Measurements from ENCODE around the gene TGFBRAP1.
A peak's percentile ranks its signal among the peaks of the same experiment; 100 is the strongest.
"Not testable (repeated sequence)": the region's sequence is repeated elsewhere in the genome, so short reads cannot be mapped to it uniquely, and the experiment has no call there.

TGFBRAP1 gene

DNA sequence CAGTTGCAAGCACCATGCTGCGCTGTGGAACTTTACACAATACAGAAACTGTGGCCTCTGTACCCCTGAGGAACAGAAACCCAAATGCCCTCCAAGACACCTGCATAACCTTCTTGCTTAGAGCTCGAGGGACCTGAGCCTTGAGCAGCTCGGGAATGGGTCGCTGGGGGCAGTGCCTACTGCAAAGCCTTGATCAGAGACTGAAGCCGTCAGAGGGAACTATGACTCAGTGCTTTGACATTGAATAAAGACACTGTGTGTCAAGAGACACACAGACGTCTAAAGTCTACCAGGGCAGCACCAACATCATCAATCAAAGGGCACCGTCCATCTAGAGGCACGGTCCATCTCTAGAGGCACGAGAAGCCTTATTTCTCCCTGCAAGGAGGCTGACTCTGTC is 57.4 kb downstream of the TGFBRAP1 start:
- Mint-ChIP-seq H3K27ac (no peak overlapping the region), H3K9me3 (no peaks in the 10 kb centered on the region), H3K4me3 (no peak overlapping the region), H3K36me3 (ENCODE audit: insufficient read depth) (peaks cover 60% of the 10 kb centered on the region), H3K27me3 (no peaks in the 10 kb centered on the region), H3K4me1 (ENCODE audit: low read depth in 2 of 2) (no peaks in the 10 kb centered on the region)
- no peak for ATAC-seq (replicated peaks)
- DNase-seq, result no peak

DNA sequence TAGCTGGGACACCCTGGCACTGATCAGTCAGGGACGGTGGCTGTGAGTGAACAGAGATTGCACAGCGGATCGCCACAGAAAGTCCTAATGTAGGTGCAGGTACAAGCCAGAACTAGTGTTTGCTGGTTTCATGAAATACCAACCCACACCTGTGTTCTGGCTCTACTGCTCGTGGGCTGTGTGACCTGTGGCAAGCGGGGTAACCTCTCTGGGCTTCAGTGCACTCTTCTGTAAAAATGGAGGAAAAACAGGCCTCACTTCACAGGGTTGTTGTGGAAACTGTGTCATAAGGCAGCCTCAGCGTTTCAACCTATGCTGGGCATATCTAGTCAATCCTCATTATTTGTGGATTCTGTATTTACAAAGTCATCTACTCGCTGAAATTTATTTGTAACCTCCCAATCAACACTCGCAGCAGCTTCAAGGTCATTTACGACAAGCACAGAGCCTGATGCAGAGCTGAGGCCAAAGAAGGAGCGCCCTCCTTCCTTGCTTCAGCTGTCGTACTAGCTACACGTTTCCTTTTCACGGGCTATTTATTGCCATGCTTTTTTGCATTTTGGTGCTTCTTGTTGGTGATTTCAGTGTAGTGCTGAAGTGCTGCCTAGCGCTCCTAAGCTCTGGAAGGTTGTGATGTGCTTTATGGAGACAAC is 58.0 kb downstream of the TGFBRAP1 start:
- Mint-ChIP-seq H3K4me3 (no peak overlapping the region), H3K36me3 (ENCODE audit: insufficient read depth) (peaks cover 62% of the 10 kb centered on the region), H3K9me3 (no peaks in the 10 kb centered on the region), H3K27ac (peak overlapping the region in 1 of 2 donors; percentile 60), H3K27me3 (no peaks in the 10 kb centered on the region), H3K4me1 (ENCODE audit: low read depth in 2 of 2) (no peaks in the 10 kb centered on the region)
- DNase-seq (no peak), ATAC-seq (replicated peaks) (no peak)

DNA sequence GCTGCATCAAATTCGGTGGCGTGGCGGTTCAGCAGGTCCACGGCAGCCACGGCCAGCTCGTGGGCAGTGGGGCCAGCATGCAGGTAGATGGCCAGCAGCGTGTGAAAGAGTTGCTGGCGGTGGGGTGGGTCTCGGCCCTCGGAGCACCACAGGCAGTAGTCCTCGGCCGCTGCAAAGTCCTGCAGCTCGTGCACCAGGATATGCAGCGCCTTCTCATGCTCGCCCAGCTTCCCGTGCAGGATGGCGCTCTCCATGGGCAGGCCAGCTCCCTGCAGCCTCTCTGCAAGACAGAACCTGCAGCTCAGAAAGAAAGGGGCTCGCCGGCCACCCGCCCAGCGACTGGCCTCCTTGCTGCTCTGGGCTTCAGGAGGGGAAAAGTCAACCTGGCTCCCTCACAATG is 60.1 kb downstream of the TGFBRAP1 start:
- DNase-seq, result no peak
- no peak for ATAC-seq (replicated peaks)
- no peaks in the 10 kb centered on the region for H3K27me3 Mint-ChIP-seq
- H3K9me3 Mint-ChIP-seq, result no peaks in the 10 kb centered on the region
- H3K36me3 Mint-ChIP-seq (ENCODE audit: insufficient read depth), result peaks cover 55% of the 10 kb centered on the region
- H3K4me1 Mint-ChIP-seq (ENCODE audit: low read depth in 2 of 2), result no peaks in the 10 kb centered on the region
- H3K27ac Mint-ChIP-seq, result no peak overlapping the region
- no peak overlapping the region for H3K4me3 Mint-ChIP-seq

DNA sequence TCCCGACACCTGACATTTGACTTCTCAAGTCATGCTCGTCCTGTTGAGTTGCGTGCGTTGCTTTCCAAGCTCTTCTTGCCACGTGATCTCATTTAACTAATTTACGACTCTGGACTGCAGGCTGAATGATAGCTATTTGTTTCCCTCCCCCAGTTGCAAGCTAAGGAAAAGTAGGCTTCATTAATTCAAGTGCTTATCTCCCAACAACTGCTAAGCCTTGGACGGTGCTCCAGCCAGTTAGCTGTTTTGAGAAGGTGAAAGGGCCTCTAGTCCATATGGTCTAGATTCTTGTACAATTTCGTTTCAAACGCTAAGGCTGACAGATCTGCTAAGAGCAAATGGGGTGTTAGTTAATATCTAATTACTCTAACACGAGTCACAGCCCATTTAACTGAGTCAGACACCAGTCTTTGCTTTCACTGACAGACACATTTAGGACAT is 66.9 kb downstream of the TGFBRAP1 start:
- DNase-seq (no peak), ATAC-seq (replicated peaks) (no peak)
- Mint-ChIP-seq H3K4me3 (no peak overlapping the region), H3K9me3 (no peaks in the 10 kb centered on the region), H3K36me3 (ENCODE audit: insufficient read depth) (peaks cover 17% of the 10 kb centered on the region), H3K27ac (peak overlapping the region in 1 of 2 donors; percentile 35), H3K27me3 (peaks cover 0 to 11% of the 10 kb centered on the region in 2 donors), H3K4me1 (ENCODE audit: low read depth in 2 of 2) (peaks cover 0 to 3% of the 10 kb centered on the region in 2 donors)

DNA sequence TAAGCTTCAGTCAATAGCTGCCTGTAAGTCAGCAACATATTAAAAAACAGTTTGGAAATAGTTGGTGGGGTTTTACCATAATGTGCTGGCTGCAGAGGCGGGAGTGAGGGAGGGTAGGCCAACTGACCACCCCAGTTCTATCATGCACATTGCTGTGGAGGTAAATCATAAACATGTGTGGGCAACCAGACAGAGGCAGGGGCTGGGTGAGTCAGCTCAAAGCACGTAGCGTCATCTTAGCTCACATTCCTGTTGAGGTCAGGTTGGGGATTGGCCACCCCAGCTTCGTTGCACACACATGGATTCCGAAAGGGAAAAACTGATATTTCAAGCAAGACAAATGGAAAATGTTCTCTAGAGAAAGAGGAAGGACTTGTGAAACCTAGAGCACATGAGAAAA is 68.5 kb downstream of the TGFBRAP1 start:
- Mint-ChIP-seq H3K4me1 (ENCODE audit: low read depth in 2 of 2) (peaks cover 0 to 3% of the 10 kb centered on the region in 2 donors), H3K4me3 (no peak overlapping the region), H3K36me3 (ENCODE audit: insufficient read depth) (peaks cover 8% of the 10 kb centered on the region), H3K27ac (no peak overlapping the region), H3K9me3 (no peaks in the 10 kb centered on the region), H3K27me3 (peaks cover 0 to 11% of the 10 kb centered on the region in 2 donors)
- ATAC-seq (replicated peaks), result no peak
- no peak for DNase-seq

DNA sequence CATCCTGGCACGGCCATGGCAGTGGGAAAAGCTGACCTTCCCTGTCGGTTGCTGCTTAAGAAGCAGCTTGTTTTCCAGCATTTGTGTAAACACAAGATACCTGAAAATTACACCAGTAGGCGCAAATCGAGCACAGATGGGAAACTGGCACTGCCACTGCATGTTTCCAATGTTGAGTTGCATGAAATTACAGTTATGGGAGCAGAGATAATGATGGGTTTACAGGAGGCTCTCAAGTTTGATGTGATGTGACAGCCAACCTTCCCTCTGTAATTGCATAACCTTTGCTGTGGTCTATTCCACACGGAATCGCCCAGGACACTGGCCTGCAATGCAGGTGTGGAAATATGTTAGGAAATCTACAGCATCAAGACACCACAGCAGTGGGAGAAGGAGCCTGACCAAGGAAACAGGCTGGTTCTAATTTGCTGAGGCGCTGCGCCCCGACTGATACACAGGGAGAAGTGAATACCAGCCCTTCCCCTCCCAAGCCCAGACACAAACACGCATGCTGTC is 70.6 kb downstream of the TGFBRAP1 start:
- ATAC-seq (replicated peaks) (no peak), DNase-seq (no peak)
- peaks cover 0 to 3% of the 10 kb centered on the region in 2 donors for H3K4me1 Mint-ChIP-seq (ENCODE audit: low read depth in 2 of 2)
- peaks cover 4% of the 10 kb centered on the region for H3K36me3 Mint-ChIP-seq (ENCODE audit: insufficient read depth)
- H3K27me3 Mint-ChIP-seq, result peaks cover 0 to 11% of the 10 kb centered on the region in 2 donors
- H3K4me3 Mint-ChIP-seq, result no peak overlapping the region
- H3K9me3 Mint-ChIP-seq, result no peaks in the 10 kb centered on the region
- no peak overlapping the region for H3K27ac Mint-ChIP-seq

DNA sequence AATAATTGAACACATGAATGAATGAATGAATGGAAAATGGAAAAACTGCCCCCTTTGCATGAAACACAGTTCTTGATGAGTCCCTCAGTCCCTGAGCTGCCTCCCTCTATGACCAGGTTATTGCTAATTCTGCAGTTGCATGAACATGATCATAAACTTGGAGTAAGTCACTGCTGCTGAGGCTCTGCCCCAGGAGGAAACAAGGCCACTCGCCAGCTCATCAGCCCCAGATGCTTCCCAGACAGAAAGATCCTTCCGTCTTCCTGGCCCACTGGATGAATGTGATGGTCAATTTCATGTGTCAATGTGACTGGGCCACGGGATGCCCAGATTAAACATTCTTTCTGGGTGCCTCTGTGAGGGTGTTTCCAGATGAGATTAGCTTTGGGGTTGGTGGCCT is 71.6 kb downstream of the TGFBRAP1 start:
- Mint-ChIP-seq H3K27ac (no peak overlapping the region), H3K9me3 (no peaks in the 10 kb centered on the region), H3K4me3 (no peak overlapping the region), H3K27me3 (peaks cover 0 to 11% of the 10 kb centered on the region in 2 donors), H3K36me3 (ENCODE audit: insufficient read depth) (peaks cover 4% of the 10 kb centered on the region), H3K4me1 (ENCODE audit: low read depth in 2 of 2) (peaks cover 0 to 3% of the 10 kb centered on the region in 2 donors)
- DNase-seq (no peak), ATAC-seq (replicated peaks) (no peak)

DNA sequence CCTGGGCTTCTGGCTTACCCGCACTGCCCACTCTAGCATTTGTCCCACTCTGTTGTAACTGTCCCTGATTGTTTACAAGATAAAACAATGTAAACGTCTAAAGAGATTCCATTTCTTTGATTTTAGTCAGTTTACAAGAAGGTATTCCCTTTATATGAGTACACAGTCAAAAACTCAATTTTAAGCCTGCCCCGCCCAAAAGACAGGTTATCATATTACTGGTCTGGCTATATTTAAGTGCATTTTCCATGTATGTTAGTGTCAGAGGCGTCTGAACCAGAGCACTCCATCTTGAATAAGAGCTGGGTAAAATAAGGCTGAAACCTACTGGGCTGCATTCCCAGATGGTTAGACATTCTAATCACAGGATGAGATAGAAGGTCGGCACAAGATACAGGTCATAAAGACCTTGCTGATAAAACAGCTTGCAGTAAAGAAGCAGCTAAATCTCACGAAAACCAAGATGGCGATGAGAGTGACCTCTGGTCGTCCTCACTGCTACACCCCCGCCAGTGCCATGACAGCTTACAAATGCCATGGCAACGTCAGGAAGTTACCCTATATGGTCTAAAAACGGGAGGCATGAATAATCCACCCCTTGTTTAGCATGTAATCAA is 73.0 kb downstream of the TGFBRAP1 start:
- Mint-ChIP-seq H3K27ac (no peak overlapping the region), H3K4me1 (ENCODE audit: low read depth in 2 of 2) (peaks cover 0 to 3% of the 10 kb centered on the region in 2 donors), H3K27me3 (peaks cover 0 to 11% of the 10 kb centered on the region in 2 donors), H3K4me3 (no peak overlapping the region), H3K9me3 (no peaks in the 10 kb centered on the region), H3K36me3 (ENCODE audit: insufficient read depth) (peaks cover 4% of the 10 kb centered on the region)
- ATAC-seq (replicated peaks) (no peak), DNase-seq (no peak)

DNA sequence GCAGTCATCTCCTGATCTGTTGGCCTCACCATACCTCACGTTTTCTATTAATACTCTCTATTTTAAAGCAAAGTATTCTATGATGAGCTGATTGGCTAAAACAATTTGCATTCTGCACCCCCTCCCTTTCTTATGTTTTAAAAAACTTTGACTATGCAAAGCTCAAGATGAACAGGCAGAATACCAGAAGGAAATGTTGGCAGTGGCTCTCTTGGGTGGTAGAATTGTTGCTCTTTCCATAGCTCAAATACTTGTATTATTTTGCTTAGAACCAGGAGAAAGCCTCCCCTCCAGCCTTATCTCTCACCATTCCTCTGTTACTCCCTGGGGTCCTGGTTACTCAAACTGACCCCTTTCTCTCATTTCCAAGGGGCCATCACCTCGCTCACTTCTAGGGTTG is 73.6 kb downstream of the TGFBRAP1 start:
- ATAC-seq (replicated peaks) (no peak), DNase-seq (no peak)
- no peaks in the 10 kb centered on the region for H3K36me3 Mint-ChIP-seq (ENCODE audit: insufficient read depth)
- H3K9me3 Mint-ChIP-seq, result no peaks in the 10 kb centered on the region
- no peak overlapping the region for H3K4me3 Mint-ChIP-seq
- H3K27me3 Mint-ChIP-seq, result peaks cover 0 to 11% of the 10 kb centered on the region in 2 donors
- H3K4me1 Mint-ChIP-seq (ENCODE audit: low read depth in 2 of 2), result peaks cover 0 to 3% of the 10 kb centered on the region in 2 donors
- H3K27ac Mint-ChIP-seq, result no peak overlapping the region

DNA sequence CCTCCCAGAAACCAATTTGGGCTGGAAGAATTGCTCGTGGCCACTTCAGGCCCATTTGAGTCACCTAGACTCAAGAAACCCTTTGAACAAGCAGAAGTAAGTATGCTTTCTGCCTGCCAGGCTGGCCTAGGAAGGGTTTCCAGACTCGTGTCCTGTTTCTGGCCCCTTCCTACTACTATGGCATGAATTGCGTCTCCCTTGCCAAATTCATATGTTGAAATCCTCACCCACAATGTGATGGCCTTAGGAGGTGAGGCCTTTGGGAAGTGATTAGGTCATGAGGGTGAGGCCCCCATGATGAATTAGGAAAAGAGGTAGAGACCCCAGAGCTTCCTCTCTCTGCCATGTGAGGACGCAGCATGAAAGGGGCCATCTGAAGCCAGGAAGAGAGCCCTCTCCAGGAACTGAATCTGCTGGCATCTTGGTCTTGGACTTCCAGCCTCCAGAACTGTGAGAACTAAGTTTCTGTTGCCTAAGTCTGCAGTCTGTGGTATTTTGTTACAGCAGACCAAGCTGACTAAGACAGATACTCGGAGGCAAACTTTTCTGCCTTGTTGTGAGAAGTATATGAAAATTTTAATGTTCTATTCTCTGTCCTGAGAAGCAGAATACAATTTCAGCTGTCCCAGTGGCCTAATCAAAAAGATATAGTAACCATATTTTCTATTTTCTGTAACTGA is 74.9 kb downstream of the TGFBRAP1 start:
- no peak overlapping the region for H3K4me3 Mint-ChIP-seq
- no peaks in the 10 kb centered on the region for H3K36me3 Mint-ChIP-seq (ENCODE audit: insufficient read depth)
- H3K27ac Mint-ChIP-seq, result no peak overlapping the region
- DNase-seq (no peak), ATAC-seq (replicated peaks) (no peak)
- no peaks in the 10 kb centered on the region for H3K9me3 Mint-ChIP-seq
- peaks cover 0 to 3% of the 10 kb centered on the region in 2 donors for H3K4me1 Mint-ChIP-seq (ENCODE audit: low read depth in 2 of 2)
- peaks cover 0 to 11% of the 10 kb centered on the region in 2 donors for H3K27me3 Mint-ChIP-seq

DNA sequence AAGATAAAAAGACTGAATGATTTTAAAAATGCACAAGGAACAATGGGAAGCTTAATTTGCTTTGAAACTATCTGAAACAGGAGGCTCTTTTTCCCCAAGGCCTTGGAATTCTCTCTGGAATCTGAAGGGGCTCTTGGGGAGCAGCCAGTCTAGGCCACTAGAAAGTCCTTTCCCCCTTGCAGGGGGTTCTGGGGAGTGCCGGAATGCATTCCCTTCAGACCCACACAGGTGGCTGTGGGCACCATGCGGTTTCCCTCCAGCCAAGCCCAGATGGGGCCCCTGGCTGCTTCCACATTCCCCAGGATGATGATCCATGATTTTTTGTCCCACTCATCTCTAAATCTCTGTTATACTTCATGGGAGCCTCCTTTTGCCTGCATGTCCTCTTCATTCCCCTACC is 77.3 kb downstream of the TGFBRAP1 start:
- H3K27me3 Mint-ChIP-seq, result no peaks in the 10 kb centered on the region
- no peaks in the 10 kb centered on the region for H3K4me1 Mint-ChIP-seq (ENCODE audit: low read depth in 2 of 2)

DNA sequence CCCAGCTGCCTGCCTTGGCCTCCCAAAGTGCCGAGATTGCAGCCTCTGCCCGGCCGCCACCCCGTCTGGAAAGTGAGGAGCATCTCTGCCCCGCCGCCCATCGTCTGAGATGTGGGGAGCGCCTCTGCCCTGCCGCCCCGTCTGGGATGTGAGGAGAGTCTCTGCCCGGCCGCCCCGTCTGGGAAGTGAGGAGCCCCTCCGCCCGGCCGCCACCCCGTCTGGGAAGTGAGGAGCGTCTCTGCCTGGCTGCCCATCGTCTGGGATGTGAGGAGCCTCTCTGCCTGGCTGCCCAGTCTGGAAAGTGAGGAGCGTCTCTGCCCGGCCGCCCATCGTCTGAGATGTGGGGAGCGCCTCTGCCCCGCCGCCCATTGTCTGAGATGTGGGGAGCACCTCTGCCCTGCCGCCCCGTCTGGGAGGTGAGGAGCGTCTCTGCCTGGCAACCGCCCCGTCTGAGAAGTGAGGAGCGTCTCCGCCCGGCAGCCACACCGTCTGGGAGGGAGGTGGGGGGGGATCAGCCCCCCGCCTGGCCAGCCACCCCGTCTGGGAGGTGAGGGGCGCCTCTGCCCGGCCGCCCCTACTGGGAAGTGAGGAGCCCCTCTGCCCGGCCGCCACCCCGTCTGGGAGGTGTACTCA is 78.4 kb downstream of the TGFBRAP1 start:
- not testable (repeated sequence) for H3K9me3 Mint-ChIP-seq; H3K4me1 Mint-ChIP-seq (ENCODE audit: low read depth in 2 of 2); ATAC-seq (replicated peaks); H3K27me3 Mint-ChIP-seq; H3K27ac Mint-ChIP-seq; H3K4me3 Mint-ChIP-seq; DNase-seq; H3K36me3 Mint-ChIP-seq (ENCODE audit: insufficient read depth)

More for the DNA sequence above, 77.3 kb downstream of the TGFBRAP1 start:
- H3K36me3 Mint-ChIP-seq (ENCODE audit: insufficient read depth), result no peaks in the 10 kb centered on the region
- DNase-seq (no peak), ATAC-seq (replicated peaks) (no peak)
- H3K9me3 Mint-ChIP-seq, result no peaks in the 10 kb centered on the region
- H3K27ac Mint-ChIP-seq, result no peak overlapping the region
- H3K4me3 Mint-ChIP-seq, result no peak overlapping the region

DNA sequence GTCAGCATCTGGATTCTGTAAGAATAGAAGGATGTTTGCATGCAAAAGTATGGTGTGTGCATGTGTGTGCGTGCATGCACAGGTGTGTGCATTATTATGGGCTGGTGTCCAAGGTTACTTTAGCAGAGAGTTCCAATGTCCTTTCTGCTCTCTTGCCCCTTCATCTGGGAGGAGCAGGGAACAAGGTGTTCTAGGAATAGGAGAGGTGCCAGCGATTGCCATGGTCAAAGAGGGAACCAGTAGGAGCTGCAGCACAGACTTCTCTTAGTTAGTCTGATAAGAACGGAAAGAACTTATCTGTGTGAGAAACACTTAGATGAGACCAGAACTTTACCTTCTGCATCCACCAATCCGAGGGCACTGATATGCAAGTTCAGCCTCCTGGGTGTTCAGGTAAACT is 79.6 kb downstream of the TGFBRAP1 start:
- Mint-ChIP-seq H3K36me3 (ENCODE audit: insufficient read depth) (no peaks in the 10 kb centered on the region), H3K27me3 (no peaks in the 10 kb centered on the region), H3K9me3 (no peaks in the 10 kb centered on the region), H3K4me1 (ENCODE audit: low read depth in 2 of 2) (no peaks in the 10 kb centered on the region), H3K27ac (no peak overlapping the region), H3K4me3 (no peak overlapping the region)
- ATAC-seq (replicated peaks), result no peak
- DNase-seq, result no peak

Data from effector memory CD8-positive, alpha-beta T cell (primary cell).